Keratinocyte (primary cell): Measurements from ENCODE around the gene MELK. TPM values are rescaled to one million over a fixed set of nuclear protein-coding genes. Genes with fewer than 3 reads are reported as not detected.

Source experiments
- DNase-seq: peaks from one replicate; pipeline ENCODE4 v3.0.0-alpha.2; 2011; ENCODE audit warnings: low read depth, missing footprints, low spot score
- FAIRE-seq: peaks from 2 replicates; lab custom pipeline; 2011; peaks lifted over from hg19 to GRCh38; lab: Jason Lieb, UNC
- H2AFZ ChIP-seq: 2 replicates; pipeline ENCODE4 v1.6.0; 2012; ENCODE audit warnings: low read length, control low read depth, inconsistent platforms; ENCODE audit not compliant: control insufficient read depth
- H3K27ac ChIP-seq: 2 replicates; pipeline ENCODE4 v1.5.1; 2011; ENCODE audit warnings: low read length; ENCODE audit not compliant: control insufficient read depth, insufficient read depth
- H3K27me3 ChIP-seq: 3 replicates; pipeline ENCODE4 v1.6.0; 2011; ENCODE audit warnings: low read length; ENCODE audit not compliant: control insufficient read depth, insufficient read depth; ENCODE audit errors: extremely low read depth
- H3K36me3 ChIP-seq, 2 experiments: 2 replicates in 1 of 2; 3 replicates in 1 of 2; pipeline ENCODE4 v1.5.1; 2011; ENCODE audit warnings: low read length in 2 of 2, mild to moderate bottlenecking in 1 of 2; ENCODE audit not compliant: control insufficient read depth in 2 of 2, insufficient read depth in 2 of 2; ENCODE audit errors: extremely low read depth in 1 of 2
- H3K4me1 ChIP-seq: 3 replicates; pipeline ENCODE4 v1.5.1; 2011; ENCODE audit warnings: low read length; ENCODE audit not compliant: control insufficient read depth, insufficient read depth; ENCODE audit errors: extremely low read depth
- H3K4me2 ChIP-seq: 3 replicates; pipeline ENCODE4 v1.6.0; 2011; ENCODE audit warnings: low read depth, low read length; ENCODE audit not compliant: control insufficient read depth, insufficient read depth; ENCODE audit errors: extremely low read depth
- H3K4me3 ChIP-seq, 3 experiments: fragments of 200-600 bp in 1 of 3; sonication (generic) in 1 of 3; 2 replicates in 2 of 3; 3 replicates in 1 of 3; pipeline ENCODE4 v1.5.1; 2011 to 2016; ENCODE audit warnings: low read length in 3 of 3, mild to moderate bottlenecking in 3 of 3, control low read depth in 2 of 3, inconsistent platforms in 1 of 3, low read depth in 1 of 3, mixed read lengths in 1 of 3, mixed run types in 1 of 3, moderate library complexity in 1 of 3; ENCODE audit not compliant: control insufficient read depth in 2 of 3, insufficient read depth in 2 of 3; ENCODE audit errors: extremely low read depth in 1 of 3
- H3K79me2 ChIP-seq: 2 replicates; pipeline ENCODE4 v1.6.0; 2012; ENCODE audit warnings: low read length; ENCODE audit not compliant: control insufficient read depth, insufficient read depth
- H3K9ac ChIP-seq: 3 replicates; pipeline ENCODE4 v1.6.0; 2011; ENCODE audit warnings: low read length; ENCODE audit not compliant: control insufficient read depth, insufficient read depth; ENCODE audit errors: extremely low read depth
- H3K9me1 ChIP-seq: 3 replicates; pipeline ENCODE4 v1.6.0; 2011; ENCODE audit warnings: low read length; ENCODE audit not compliant: control insufficient read depth, insufficient read depth; ENCODE audit errors: extremely low read depth
- H3K9me3 ChIP-seq: 2 replicates; pipeline ENCODE4 v1.5.1; 2012; ENCODE audit warnings: low read depth, low read length; ENCODE audit not compliant: control insufficient read depth
- H4K20me1 ChIP-seq: 3 replicates; pipeline ENCODE4 v1.6.0; 2011; ENCODE audit warnings: low read length; ENCODE audit not compliant: control insufficient read depth, insufficient read depth; ENCODE audit errors: extremely low read depth
- EZH2 ChIP-seq: IDR thresholded peaks from one replicate; pipeline ENCODE4 v1.6.1; 2012; ENCODE audit warnings: inconsistent platforms, mild to moderate bottlenecking, low read length, moderate library complexity
- dilution Hi-C: fragments of 300-500 bp; cut with MboI; formaldehyde crosslinking; loops from one replicate; pipeline ENCODE4 v1.7.0; 2020; ENCODE audit warnings: low sequenced_read_pairs; ENCODE audit not compliant: extremely low pct_ligation_motif_present
- polyA minus RNA-seq, 3 experiments: library from RNA; depleted of rRNA, polyadenylated mRNA; stranded (reverse); fragments of >200 nt; gene quantifications; 1 replicate in 1 of 3; 2 replicates in 1 of 3; 3 replicates in 1 of 3; pipeline ENCODE4 v1.2.3, GENCODE V29; 2011
- polyA plus RNA-seq, 5 experiments: library from polyadenylated mRNA; depleted of rRNA in 3 of 5; stranded (reverse) in 3 of 5; stranded (forward) in 1 of 5; unstranded in 1 of 5; fragments of >200 nt; gene quantifications; 1 replicate in 1 of 5; 2 replicates in 3 of 5; 3 replicates in 1 of 5; pipeline versions ENCODE4 v1.2.1 to v1.2.3, GENCODE V29; 2011 to 2012; ENCODE audit warnings: missing spikeins in 2 of 5, low read depth in 1 of 5, low replicate concordance in 1 of 5
- TF ChIP-seq, protein P1 (sequence below), 3 experiments: IDR thresholded peaks in 1 of 3; conservative IDR thresholded peaks in 1 of 3; optimal IDR thresholded peaks in 1 of 3; 2 replicates in 2 of 3; 3 replicates in 1 of 3; pipeline versions ENCODE3 to v1.5.1; 2011; ENCODE audit warnings: low read length in 3 of 3, mild to moderate bottlenecking in 3 of 3, moderate library complexity in 2 of 3, control low read depth in 1 of 3, inconsistent platforms in 1 of 3; ENCODE audit not compliant: insufficient read depth in 2 of 3; ENCODE audit errors: extremely low read depth in 1 of 3

MELK gene
- polyA plus RNA-seq (14.0 to 45.3 TPM (median 29.2 TPM) in 3 replicates), polyA minus RNA-seq (5.2 to 25.8 TPM (median 6.0 TPM) in 3 replicates)
- polyA plus RNA-seq (2011; ENCODE audit: low read depth) = 2.9 TPM
- polyA plus RNA-seq (2011; cell fraction: cytosol; rRNA removed) = 16.5 and 26.0 TPM in 2 replicates
- polyA plus RNA-seq (2011; cell fraction: nucleus; rRNA removed) = 16.9 and 22.9 TPM in 2 replicates
- 5.8 and 21.9 TPM in 2 replicates for polyA plus RNA-seq (2012; ENCODE audit: low replicate concordance)
- 11.1 TPM for polyA minus RNA-seq (2011; cell fraction: cytosol; rRNA and poly(A)+ RNA removed)
- 6.8 and 13.6 TPM in 2 replicates for polyA minus RNA-seq (2011; cell fraction: nucleus; rRNA and poly(A)+ RNA removed)

DNA sequence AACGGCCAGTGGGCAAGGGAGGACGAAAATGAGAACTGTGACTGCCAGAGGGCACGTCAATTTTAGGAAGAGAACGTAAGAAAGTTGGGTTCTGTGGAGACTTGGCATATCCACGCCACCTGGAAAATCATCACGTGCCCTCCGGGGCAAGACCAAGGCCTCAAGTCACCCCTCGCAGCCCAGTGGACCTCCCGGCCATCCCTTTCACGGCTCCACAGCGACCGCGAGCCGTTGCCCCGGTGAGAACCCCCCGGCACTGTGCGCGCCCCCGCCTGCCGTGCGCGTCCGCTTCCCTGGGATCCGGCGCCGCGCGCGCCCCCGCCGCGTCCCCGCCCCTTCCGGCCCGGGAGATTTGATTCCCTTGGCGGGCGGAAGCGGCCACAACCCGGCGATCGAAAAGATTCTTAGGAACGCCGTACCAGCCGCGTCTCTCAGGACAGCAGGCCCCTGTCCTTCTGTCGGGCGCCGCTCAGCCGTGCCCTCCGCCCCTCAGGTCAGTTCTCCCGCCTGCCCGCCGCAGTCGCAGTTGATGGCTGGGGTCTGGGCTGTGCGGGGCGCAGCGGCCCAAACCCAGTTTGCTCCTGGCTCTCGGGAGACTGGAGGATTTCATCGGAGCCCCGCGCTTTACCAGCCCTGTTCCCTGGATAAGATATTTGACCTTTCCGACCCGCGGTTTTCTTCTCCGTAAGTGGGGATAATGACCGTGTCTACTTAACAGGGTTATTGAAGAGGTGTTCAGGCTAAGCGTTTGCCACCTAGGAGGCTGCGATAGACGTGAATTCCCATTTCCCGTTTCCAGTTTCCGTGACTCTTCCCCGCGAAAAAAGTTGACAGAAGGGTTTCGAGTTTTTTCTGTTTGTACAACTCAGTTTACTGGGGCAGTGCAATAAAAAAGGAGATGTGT, at the start of gene MELK:
Gene MELK (plus strand): TSS at position 381 of the 904 bp plus-strand sequence. CDS start 8,787 bp downstream, outside the sequence.
- no peak for FAIRE-seq

DNA sequence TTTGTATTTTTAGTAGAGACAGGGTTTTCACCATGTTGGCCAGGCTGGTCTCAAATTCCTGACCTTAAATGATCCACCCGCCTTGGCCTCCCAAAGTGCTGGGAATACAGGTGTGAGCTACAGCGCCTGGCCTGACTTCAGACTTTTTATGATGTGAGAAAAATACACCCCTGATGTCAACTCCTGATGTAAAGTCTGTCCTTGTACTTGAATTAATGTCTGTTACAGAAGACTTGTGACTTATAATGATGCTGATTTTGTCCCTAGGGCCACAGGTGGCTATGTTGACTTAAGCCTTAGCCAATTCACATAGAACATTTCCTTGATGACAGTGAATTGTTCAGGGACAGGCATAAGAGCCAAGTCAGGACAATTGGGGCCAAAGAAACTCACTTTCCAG, 42.5 kb upstream of the MELK start:
- FAIRE-seq (no peak), DNase-seq (no peak)
- Histone ChIP-seq H3K4me2 (no peak overlapping the region), H3K27ac (no peak overlapping the region), H2AFZ (no peak overlapping the region), H3K27me3 (peaks cover 3% of the 10 kb centered on the region), H4K20me1 (no peaks in the 10 kb centered on the region), H3K36me3 (no peaks in the 10 kb centered on the region), H3K9me1 (no peaks in the 10 kb centered on the region), H3K4me3 (no peak overlapping the region), H3K9me3 (no peaks in the 10 kb centered on the region), H3K9ac (no peak overlapping the region), H3K4me1 (no peaks in the 10 kb centered on the region), H3K79me2 (no peaks in the 10 kb centered on the region)
- TF ChIP-seq EZH2 = no peak
- TF ChIP-seq, protein P1, sequence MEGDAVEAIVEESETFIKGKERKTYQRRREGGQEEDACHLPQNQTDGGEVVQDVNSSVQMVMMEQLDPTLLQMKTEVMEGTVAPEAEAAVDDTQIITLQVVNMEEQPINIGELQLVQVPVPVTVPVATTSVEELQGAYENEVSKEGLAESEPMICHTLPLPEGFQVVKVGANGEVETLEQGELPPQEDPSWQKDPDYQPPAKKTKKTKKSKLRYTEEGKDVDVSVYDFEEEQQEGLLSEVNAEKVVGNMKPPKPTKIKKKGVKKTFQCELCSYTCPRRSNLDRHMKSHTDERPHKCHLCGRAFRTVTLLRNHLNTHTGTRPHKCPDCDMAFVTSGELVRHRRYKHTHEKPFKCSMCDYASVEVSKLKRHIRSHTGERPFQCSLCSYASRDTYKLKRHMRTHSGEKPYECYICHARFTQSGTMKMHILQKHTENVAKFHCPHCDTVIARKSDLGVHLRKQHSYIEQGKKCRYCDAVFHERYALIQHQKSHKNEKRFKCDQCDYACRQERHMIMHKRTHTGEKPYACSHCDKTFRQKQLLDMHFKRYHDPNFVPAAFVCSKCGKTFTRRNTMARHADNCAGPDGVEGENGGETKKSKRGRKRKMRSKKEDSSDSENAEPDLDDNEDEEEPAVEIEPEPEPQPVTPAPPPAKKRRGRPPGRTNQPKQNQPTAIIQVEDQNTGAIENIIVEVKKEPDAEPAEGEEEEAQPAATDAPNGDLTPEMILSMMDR (optimal IDR thresholded peaks at IDR 0.05 in 1 of 3, IDR thresholded peaks at IDR 0.05 in 1 of 3, conservative IDR thresholded peaks at IDR 0.05 in 1 of 3; ENCODE audit: extremely low read depth in 1 of 3, insufficient read depth in 2 of 3, low read length in 3 of 3) = no peak
- dilution Hi-C loops = no loop called here

More for the DNA sequence above, at the start of gene MELK:
- TF ChIP-seq, protein P1 (optimal IDR thresholded peaks at IDR 0.05 in 1 of 3, IDR thresholded peaks at IDR 0.05 in 1 of 3, conservative IDR thresholded peaks at IDR 0.05 in 1 of 3; ENCODE audit: extremely low read depth in 1 of 3, insufficient read depth in 2 of 3, low read length in 3 of 3) = no peak
- no peak for TF ChIP-seq EZH2
- dilution Hi-C loops = no loop called here
- Histone ChIP-seq H3K4me1 (peaks cover 16% of the 10 kb centered on the region), H2AFZ (peak within 1 kb of the TSS; percentile 88), H3K9me3 (no peaks in the 10 kb centered on the region), H3K27ac (peak within 1 kb of the TSS; percentile 87), H3K9me1 (no peaks in the 10 kb centered on the region), H4K20me1 (no peaks in the 10 kb centered on the region), H3K27me3 (no peaks in the 10 kb centered on the region), H3K9ac (peak within 1 kb of the TSS; percentile 90), H3K4me2 (peak within 1 kb of the TSS; percentile 89), H3K79me2 (peaks cover 50% of the 10 kb centered on the region), H3K36me3 (no peaks in the 10 kb centered on the region), H3K4me3 (peak within 1 kb of the TSS; percentile 77 to 99 (median 88))
- no peak for DNase-seq
